Measurements from ENCODE around the gene GGA3.
"Not testable (repeated sequence)": the region's sequence is repeated elsewhere in the genome, so short reads cannot be mapped to it uniquely, and the experiment has no call there.

Gene GGA3

DNA sequence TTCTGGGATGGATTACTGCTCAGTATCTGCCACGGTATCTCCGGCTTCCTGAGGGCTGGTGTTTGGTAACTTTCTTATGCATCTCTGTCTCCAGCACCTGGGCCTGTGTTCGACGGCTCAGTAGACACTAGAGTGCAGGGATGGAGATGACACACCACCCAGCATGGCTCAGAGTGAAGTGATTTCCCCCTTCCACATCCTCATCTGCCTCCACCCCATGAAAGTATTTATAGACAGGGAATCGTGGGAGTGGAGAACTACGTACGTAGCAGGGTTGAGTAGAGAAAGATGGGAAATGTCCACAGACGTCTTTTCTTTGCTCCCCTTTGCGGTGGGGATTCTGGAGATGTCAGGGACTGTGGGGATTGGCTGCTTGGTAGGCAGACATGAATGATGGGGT is 39.6 kb upstream of the GGA3 start:
- POLR2A ChIA-PET: no interaction called here
- CTCF ChIA-PET: interaction anchor here (9.2 kb wide), 1 partner anchor 21 kb away, joined by 46 read pairs; no protein-coding TSS in a partner anchor
- DNase-seq (ENCODE audit: low read depth, low spot score): no peak
- TF ChIP-seq, protein P1, sequence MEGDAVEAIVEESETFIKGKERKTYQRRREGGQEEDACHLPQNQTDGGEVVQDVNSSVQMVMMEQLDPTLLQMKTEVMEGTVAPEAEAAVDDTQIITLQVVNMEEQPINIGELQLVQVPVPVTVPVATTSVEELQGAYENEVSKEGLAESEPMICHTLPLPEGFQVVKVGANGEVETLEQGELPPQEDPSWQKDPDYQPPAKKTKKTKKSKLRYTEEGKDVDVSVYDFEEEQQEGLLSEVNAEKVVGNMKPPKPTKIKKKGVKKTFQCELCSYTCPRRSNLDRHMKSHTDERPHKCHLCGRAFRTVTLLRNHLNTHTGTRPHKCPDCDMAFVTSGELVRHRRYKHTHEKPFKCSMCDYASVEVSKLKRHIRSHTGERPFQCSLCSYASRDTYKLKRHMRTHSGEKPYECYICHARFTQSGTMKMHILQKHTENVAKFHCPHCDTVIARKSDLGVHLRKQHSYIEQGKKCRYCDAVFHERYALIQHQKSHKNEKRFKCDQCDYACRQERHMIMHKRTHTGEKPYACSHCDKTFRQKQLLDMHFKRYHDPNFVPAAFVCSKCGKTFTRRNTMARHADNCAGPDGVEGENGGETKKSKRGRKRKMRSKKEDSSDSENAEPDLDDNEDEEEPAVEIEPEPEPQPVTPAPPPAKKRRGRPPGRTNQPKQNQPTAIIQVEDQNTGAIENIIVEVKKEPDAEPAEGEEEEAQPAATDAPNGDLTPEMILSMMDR (IDR thresholded peaks at IDR 0.05; ENCODE audit: insufficient read depth, low read length, missing control alignments): no peak
- no peak overlapping the region for H3K4me3 ChIP-seq (ENCODE audit: low read depth, low read length)

DNA sequence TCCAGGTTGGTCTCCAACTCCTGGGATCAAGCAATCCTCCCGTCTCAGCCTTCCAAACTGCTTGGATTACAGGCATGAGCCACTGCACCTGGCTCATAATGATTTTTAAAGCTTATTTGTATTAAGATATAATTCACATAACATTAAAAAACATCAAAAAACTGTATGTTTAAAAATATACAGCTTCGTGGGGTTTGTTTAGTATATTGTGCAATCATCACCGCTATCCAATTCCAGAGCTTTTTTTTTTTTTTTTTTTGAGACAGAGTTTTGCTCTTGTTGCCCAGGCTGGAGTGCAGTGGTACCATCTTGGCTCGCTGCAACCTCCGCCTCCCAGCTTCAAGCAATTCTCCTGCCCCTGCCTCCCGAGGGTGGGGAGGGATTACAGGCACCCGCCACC is 38.9 kb upstream of the GGA3 start:
- H3K4me3 ChIP-seq (ENCODE audit: low read depth, low read length): no peak overlapping the region
- no peak for DNase-seq (ENCODE audit: low read depth, low spot score)
- TF ChIP-seq, protein P1 (IDR thresholded peaks at IDR 0.05; ENCODE audit: insufficient read depth, low read length, missing control alignments): no peak
- POLR2A ChIA-PET: no interaction called here
- CTCF ChIA-PET: interaction anchor here (9.2 kb wide), 1 partner anchor 22 kb away, joined by 46 read pairs; no protein-coding TSS in a partner anchor

DNA sequence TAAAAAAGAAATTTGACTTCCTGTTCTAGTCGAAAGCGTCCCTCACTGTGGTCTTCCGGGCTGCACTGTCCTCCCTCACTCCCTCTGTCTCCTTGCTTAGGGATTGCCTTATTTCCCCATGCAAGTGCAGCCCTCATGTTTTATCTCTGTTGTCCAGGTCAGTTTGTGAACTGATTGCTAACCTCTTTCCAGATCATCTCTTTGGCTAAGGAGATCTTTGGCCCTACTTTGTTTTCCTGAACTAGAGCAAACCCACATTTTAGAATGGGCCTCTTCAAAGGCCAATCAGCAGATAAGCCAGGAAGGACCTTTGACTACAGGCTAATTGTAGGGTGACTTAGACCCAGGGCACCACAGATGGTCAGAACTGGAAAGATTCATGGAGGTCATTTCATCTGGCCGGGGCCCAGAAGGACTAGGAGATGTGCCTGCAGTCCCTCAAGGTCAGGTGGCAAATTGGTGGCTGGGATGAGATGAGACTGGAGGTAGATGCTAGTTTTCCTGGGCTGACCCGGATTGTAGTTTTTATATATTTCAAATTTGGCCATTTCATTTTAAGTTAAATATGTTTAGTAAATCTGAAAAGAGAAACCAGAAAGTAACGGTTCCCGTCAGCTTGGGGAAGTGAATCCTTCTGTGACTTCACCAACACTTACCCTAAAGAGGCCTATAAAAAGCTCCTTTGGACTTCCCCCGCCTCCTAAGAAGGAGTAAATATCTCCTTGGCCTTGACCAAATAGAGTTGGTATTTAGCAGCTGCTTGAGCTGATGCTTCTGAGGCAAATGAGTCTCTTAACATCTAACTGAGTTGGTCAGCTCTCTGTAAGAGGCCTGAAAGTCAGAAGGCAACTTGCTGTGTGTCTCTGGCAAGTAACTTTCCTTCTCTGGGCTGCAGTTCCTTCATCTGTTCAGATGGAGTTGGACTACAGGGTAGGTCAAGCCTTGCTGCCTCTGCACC is 34.1 kb upstream of the GGA3 start:
- ChIA-PET CTCF (interaction anchor here (1.1 to 9.2 kb wide), 4 partner anchors 24 to 117 kb away, joined by 3 to 46 read pairs (median 6); partner anchors contain the start of gene MIF4GD), POLR2A (interaction anchor here (0.6 kb wide), 1 partner anchor 9 kb away, joined by 3 read pairs; no protein-coding TSS in a partner anchor)
- DNase-seq (ENCODE audit: low read depth, low spot score): no peak
- no peak overlapping the region for H3K4me3 ChIP-seq (ENCODE audit: low read depth, low read length)
- TF ChIP-seq, protein P1 (IDR thresholded peaks at IDR 0.05; ENCODE audit: insufficient read depth, low read length, missing control alignments): no peak

DNA sequence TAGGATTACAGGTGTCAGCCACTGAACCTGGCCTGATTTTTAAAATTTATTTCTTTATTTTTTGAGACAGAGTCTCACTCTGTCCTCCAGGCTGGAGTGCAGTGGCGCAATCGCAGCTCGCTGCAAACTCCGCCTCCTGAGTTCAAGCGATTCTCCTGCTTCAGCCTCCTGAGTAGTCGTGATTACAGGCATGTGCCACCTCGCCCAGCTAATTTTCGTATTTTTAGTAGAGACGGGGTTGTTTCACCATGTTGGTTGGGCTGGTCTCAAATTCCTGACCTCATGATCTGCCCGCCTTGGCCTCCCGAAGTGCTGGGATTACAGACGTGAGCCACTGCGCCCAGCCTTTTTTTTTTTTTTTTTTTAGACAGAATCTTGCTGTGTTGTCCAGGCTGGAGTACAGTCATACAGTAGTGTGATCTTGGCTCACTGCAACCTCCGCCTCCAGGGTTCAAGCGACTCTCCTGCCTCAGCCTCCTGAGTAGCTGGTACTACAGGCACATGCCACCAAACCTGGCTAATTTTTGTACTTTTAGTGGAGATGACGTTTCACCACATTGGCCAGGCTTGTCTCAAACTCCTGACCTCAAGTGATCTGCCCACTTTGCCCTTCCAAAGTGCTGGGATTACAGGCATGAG is 31.5 kb upstream of the GGA3 start:
- DNase-seq (ENCODE audit: low read depth, low spot score); H3K4me3 ChIP-seq (ENCODE audit: low read depth, low read length); POLR2A ChIA-PET: not testable (repeated sequence)
- CTCF ChIA-PET: interaction anchor here (5.7 kb wide), 1 partner anchor 21 kb away, joined by 54 read pairs; the partner anchor contains the start of gene MIF4GD

DNA sequence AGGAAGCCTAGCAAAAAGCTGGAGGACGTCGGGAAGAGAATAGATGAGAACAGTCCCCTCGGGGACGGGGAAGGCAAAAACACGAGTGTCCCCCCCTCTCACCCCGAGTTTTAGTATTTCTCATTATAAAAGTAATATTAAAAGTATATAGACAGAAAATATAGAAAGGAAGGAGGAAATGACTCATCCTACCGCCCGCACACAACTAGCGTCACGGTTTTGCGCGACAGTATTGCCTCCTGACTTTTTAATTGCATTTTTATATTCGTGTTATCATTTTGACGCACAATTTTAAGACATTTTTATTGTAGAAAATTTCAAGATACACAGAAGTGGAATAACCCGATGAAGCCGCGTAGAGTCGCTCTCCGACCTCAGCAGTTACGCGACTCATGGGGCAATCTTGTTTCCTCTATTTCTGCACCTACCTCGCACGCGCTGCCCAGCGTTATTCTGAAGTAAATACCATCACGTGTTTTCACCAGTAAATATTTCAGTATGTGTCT is 28.5 kb upstream of the GGA3 start:
- TF ChIP-seq, protein P1 (IDR thresholded peaks at IDR 0.05; ENCODE audit: insufficient read depth, low read length, missing control alignments): no peak
- CTCF ChIA-PET: interaction anchor here (0.9 to 5.7 kb wide), 7 partner anchors 18 to 122 kb away, joined by 4 to 54 read pairs (median 6); partner anchors contain the start of gene MIF4GD
- H3K4me3 ChIP-seq (ENCODE audit: low read depth, low read length): peak overlapping the region; percentile 90
- POLR2A ChIA-PET: interaction anchor here (0.6 to 1.4 kb wide), 10 partner anchors 12 to 133 kb away, joined by 3 to 23 read pairs (median 4); partner anchors contain the start of genes GGA3, GRB2, MIF4GD and MRPS7
- DNase-seq (ENCODE audit: low read depth, low spot score): no peak

DNA sequence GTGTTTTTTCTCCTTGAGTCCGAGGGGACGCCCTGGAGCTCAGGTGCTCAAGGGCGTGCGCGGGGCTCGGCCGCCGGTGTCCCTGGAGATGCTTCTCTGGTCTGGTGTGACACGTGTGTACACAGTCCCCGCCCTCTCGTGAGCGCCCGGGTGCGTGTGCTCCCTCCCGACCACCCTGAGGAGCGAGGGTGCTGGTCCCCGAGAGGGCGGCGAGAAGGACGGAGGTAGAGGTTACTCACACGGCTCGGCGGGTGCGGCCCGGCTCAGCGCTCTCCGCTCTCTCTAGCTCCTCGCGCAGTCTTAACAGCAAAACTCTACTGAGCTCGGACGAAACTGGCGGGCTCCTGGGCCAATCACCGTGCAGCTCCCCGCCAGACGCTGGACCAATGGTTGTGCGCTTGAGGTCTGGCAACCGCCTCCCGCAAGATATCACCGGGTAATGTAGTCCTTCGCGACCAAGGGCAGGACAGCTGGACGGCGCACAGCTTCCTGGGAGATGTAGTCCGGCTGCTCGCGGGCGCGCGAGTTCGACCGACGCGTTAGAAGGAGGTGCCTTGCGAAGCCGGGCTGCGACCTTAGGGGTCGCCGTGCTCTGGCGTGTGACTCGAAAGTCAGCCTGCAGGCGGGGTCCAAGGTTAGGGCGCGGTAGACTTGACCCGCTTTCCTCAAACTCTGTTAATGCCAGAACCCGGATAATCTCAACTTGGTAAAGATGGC is 27.9 kb upstream of the GGA3 start, which contains the start of gene SLC25A19:
Gene SLC25A19, minus strand, starts transcription at position 319 of the 717 bp plus-strand sequence. CDS start 2,669 bp downstream, outside the sequence.
- POLR2A ChIA-PET: interaction anchor here (0.6 to 1.4 kb wide), 11 partner anchors 12 to 167 kb away, joined by 3 to 23 read pairs (median 4); partner anchors contain the start of genes GGA3, GRB2, MIF4GD and MRPS7
- peak within 1 kb of the TSS; percentile 92 for H3K4me3 ChIP-seq (ENCODE audit: low read depth, low read length)
- CTCF ChIA-PET: interaction anchor here (0.9 to 5.7 kb wide), 7 partner anchors 18 to 123 kb away, joined by 4 to 54 read pairs (median 6); partner anchors contain the start of gene MIF4GD
- DNase-seq (ENCODE audit: low read depth, low spot score): peak; percentile 90
- TF ChIP-seq, protein P1 (IDR thresholded peaks at IDR 0.05; ENCODE audit: insufficient read depth, low read length, missing control alignments): no peak
